H1 (cell line): ENCODE measurements around the gene MMGT1. TPM values are rescaled to one million over a fixed set of nuclear protein-coding genes. Genes with fewer than 3 reads are reported as not detected.
A peak's percentile ranks its signal among the peaks of the same experiment; 100 is the strongest.

Source experiments
- CTCF ChIA-PET: fragments of 300-600 bp; sonication (Branson Sonifier 250); formaldehyde crosslinking; loops from one replicate; lab custom pipeline; 2021; ENCODE audit not compliant: partially characterized antibody; lab: Charles Lee
- POLR2A ChIA-PET: fragments of 300-600 bp; sonication (Branson Sonifier 250); formaldehyde crosslinking; loops from one replicate; lab custom pipeline; 2021; ENCODE audit warnings: inconsistent platforms; ENCODE audit not compliant: partially characterized antibody; lab: Charles Lee
- DNase-seq, 2 experiments: peaks; one replicate each; pipeline versions ENCODE4 v3.0.0 to v3.0.0-alpha.2; 2010 to 2022; ENCODE audit warnings: low spot score in 2 of 2, low read depth in 1 of 2, mixed read lengths in 1 of 2
- FAIRE-seq: peaks from 2 replicates; lab custom pipeline; 2011; peaks lifted over from hg19 to GRCh38; lab: Jason Lieb, UNC
- H2AFZ ChIP-seq: 2 replicates; pipeline ENCODE4 v1.8.1; 2012; ENCODE audit warnings: low read length, inconsistent platforms
- H2AK5ac ChIP-seq: 2 replicates; pipeline ENCODE4 v1.6.1; 2013; ENCODE audit warnings: low read depth, low read length
- H2BK120ac ChIP-seq: replicated peaks from 2 replicates; pipeline ENCODE3; 2013; ENCODE audit warnings: low read depth, low read length, inconsistent platforms
- H2BK12ac ChIP-seq: 2 replicates; pipeline ENCODE4 v1.6.1; 2013; ENCODE audit warnings: low read depth, low read length
- H2BK15ac ChIP-seq: 2 replicates; pipeline ENCODE4 v1.6.1; 2013; ENCODE audit warnings: low read length
- H2BK20ac ChIP-seq: 2 replicates; pipeline ENCODE4 v1.6.1; 2013; ENCODE audit warnings: low read length
- H2BK5ac ChIP-seq: 2 replicates; pipeline ENCODE4 v1.6.1; 2013; ENCODE audit warnings: low read depth, low read length
- H3K14ac ChIP-seq: 2 replicates; pipeline ENCODE4 v1.6.1; 2013; ENCODE audit warnings: inconsistent platforms; ENCODE audit not compliant: insufficient read length
- H3K18ac ChIP-seq: 2 replicates; pipeline ENCODE4 v1.6.1; 2013; ENCODE audit warnings: low read length; ENCODE audit errors: extremely low read depth
- H3K23ac ChIP-seq: 2 replicates; pipeline ENCODE4 v1.6.1; 2013; ENCODE audit warnings: inconsistent platforms; ENCODE audit not compliant: insufficient read length
- H3K23me2 ChIP-seq: 2 replicates; pipeline ENCODE4 v1.6.1; 2013; ENCODE audit warnings: low read depth, low read length
- H3K27ac ChIP-seq: 2 replicates; pipeline ENCODE4 v1.6.1; 2011; ENCODE audit warnings: low read depth, low read length, inconsistent platforms
- H3K27me3 ChIP-seq, 4 experiments: replicated peaks in 1 of 4; 1 replicate in 1 of 4; 2 replicates in 3 of 4; pipeline versions ENCODE4 v1.6.1 to v1.8.1; 2011 to 2013; ENCODE audit warnings: low read length in 3 of 4, mild to moderate bottlenecking in 3 of 4, inconsistent platforms in 2 of 4, mixed read lengths in 2 of 4, moderate library complexity in 1 of 4; ENCODE audit not compliant: control insufficient read depth in 3 of 4, insufficient read depth in 3 of 4; ENCODE audit errors: extremely low read depth in 1 of 4
- H3K36me3 ChIP-seq, 4 experiments: 2 replicates each; pipeline versions ENCODE4 v1.6.1 to v1.8.1; 2011 to 2013; ENCODE audit warnings: mild to moderate bottlenecking in 4 of 4, low read length in 3 of 4, moderate library complexity in 2 of 4, control low read depth in 1 of 4, inconsistent platforms in 1 of 4; ENCODE audit not compliant: insufficient read depth in 4 of 4, control insufficient read depth in 2 of 4
- H3K4ac ChIP-seq: replicated peaks from 2 replicates; pipeline ENCODE3; 2013; ENCODE audit warnings: low read length, low read depth, mixed read lengths, inconsistent platforms; ENCODE audit not compliant: insufficient read length
- H3K4me1 ChIP-seq, 4 experiments: replicated peaks in 1 of 4; 1 replicate in 1 of 4; 2 replicates in 3 of 4; pipeline versions ENCODE4 v1.6.1 to v1.8.1; 2011 to 2013; ENCODE audit warnings: low read length in 3 of 4, inconsistent platforms in 2 of 4, mixed read lengths in 1 of 4; ENCODE audit not compliant: insufficient read depth in 4 of 4, control insufficient read depth in 3 of 4
- H3K4me2 ChIP-seq, 2 experiments: 2 replicates each; pipeline versions ENCODE4 v1.6.1 to v1.8.1; 2011 to 2013; ENCODE audit warnings: low read depth in 2 of 2, low read length in 2 of 2, control low read depth in 1 of 2, inconsistent platforms in 1 of 2, mild to moderate bottlenecking in 1 of 2; ENCODE audit not compliant: insufficient read depth in 1 of 2
- H3K4me3 ChIP-seq, 4 experiments: fragments of 200-600, 300-600 bp in 1 of 4; sonication (generic), shearing (Covaris generic), sonication (Bioruptor Twin) in 1 of 4; 2 replicates each; pipeline versions ENCODE4 v1.5.1 to v1.8.1; 2011 to 2016; ENCODE audit warnings: low read length in 4 of 4, low read depth in 3 of 4, control low read depth in 2 of 4, inconsistent platforms in 2 of 4, mild to moderate bottlenecking in 2 of 4, mixed read lengths in 1 of 4, moderate library complexity in 1 of 4; ENCODE audit not compliant: insufficient read depth in 2 of 4; ENCODE audit errors: extremely low read depth in 1 of 4
- H3K56ac ChIP-seq: replicated peaks from 2 replicates; pipeline ENCODE3; 2013; ENCODE audit warnings: low read depth, mild to moderate bottlenecking, mixed read lengths, low read length, inconsistent platforms; ENCODE audit not compliant: insufficient read length
- H3K79me1 ChIP-seq: 2 replicates; pipeline ENCODE4 v1.6.1; 2013; ENCODE audit warnings: low read depth, low read length, control low read depth
- H3K79me2 ChIP-seq, 2 experiments: 2 replicates each; pipeline versions ENCODE4 v1.6.1 to v1.8.1; 2012 to 2013; ENCODE audit warnings: low read length in 2 of 2, mild to moderate bottlenecking in 2 of 2, inconsistent platforms in 1 of 2; ENCODE audit not compliant: insufficient read depth in 2 of 2, control insufficient read depth in 1 of 2
- H3K9ac ChIP-seq, 4 experiments: replicated peaks in 1 of 4; 1 replicate in 1 of 4; 2 replicates in 3 of 4; pipeline versions ENCODE4 v1.6.1 to v1.8.1; 2011 to 2013; ENCODE audit warnings: low read depth in 3 of 4, low read length in 3 of 4, control low read depth in 2 of 4, mild to moderate bottlenecking in 2 of 4, moderate library complexity in 2 of 4, inconsistent platforms in 1 of 4; ENCODE audit errors: extremely low read depth in 1 of 4
- H3K9me3 ChIP-seq, 2 experiments: 2 replicates each; pipeline versions ENCODE4 v1.6.1 to v1.8.1; 2012 to 2013; ENCODE audit warnings: mild to moderate bottlenecking in 2 of 2, moderate library complexity in 2 of 2, control low read depth in 1 of 2, inconsistent platforms in 1 of 2, low read depth in 1 of 2, low read length in 1 of 2, mixed read lengths in 1 of 2; ENCODE audit not compliant: insufficient read depth in 2 of 2
- H4K20me1 ChIP-seq, 2 experiments: replicated peaks in 1 of 2; 2 replicates each; pipeline versions ENCODE3 to v1.8.1; 2011 to 2013; ENCODE audit warnings: inconsistent platforms in 2 of 2, low read length in 2 of 2, mild to moderate bottlenecking in 1 of 2; ENCODE audit not compliant: insufficient read depth in 2 of 2, control insufficient read depth in 1 of 2
- H4K5ac ChIP-seq: 2 replicates; pipeline ENCODE4 v1.6.1; 2013; ENCODE audit warnings: low read length, low read depth, mixed read lengths, inconsistent platforms; ENCODE audit not compliant: insufficient read length
- H4K8ac ChIP-seq: 2 replicates; pipeline ENCODE4 v1.8.0; 2013; ENCODE audit warnings: mild to moderate bottlenecking, moderate library complexity, low read length, inconsistent platforms; ENCODE audit not compliant: insufficient read depth; ENCODE audit errors: extremely low read depth
- H4K91ac ChIP-seq: replicated peaks from 2 replicates; pipeline ENCODE3; 2013; ENCODE audit warnings: low read length, mixed read lengths, inconsistent platforms; ENCODE audit not compliant: insufficient read length
- CTCF ChIP-seq, 3 experiments: IDR thresholded peaks; 1 replicate in 2 of 3; 2 replicates in 1 of 3; pipeline versions ENCODE4 v1.5.1 to v1.6.1; 2011; ENCODE audit warnings: low read length in 3 of 3, mild to moderate bottlenecking in 3 of 3, inconsistent platforms in 2 of 3, low read depth in 1 of 3, moderate library complexity in 1 of 3; ENCODE audit not compliant: insufficient read depth in 1 of 3; ENCODE audit errors: control extremely low read depth in 1 of 3
- SIX5 ChIP-seq: IDR thresholded peaks from 2 replicates; pipeline ENCODE4 v1.6.1; 2011; ENCODE audit warnings: mild to moderate bottlenecking, low read depth, low read length
- TAF7 ChIP-seq: optimal IDR thresholded peaks from 2 replicates; pipeline ENCODE3; 2011; ENCODE audit warnings: low read depth, mild to moderate bottlenecking, inconsistent platforms, low read length, moderate library complexity, borderline replicate concordance
- whole genome bisulfite sequencing, 2 experiments: shearing (Covaris generic) in 1 of 2; methylation state at CpG; one replicate each; pipeline versions ENCODE4 v1.1.6 to v1.1.7; 2013 to 2015; ENCODE audit warnings: low lambda C conversion rate in 2 of 2, mixed read lengths in 2 of 2, inconsistent platforms in 1 of 2, low coverage in 1 of 2, missing lambda C conversion rate in 1 of 2; ENCODE audit not compliant: insufficient replicate concordance in 2 of 2, insufficient coverage in 1 of 2, insufficient read length in 1 of 2; ENCODE audit errors: extremely low coverage in 1 of 2, missing lambda C conversion rate in 1 of 2; 5-methylcytosine and 5-hydroxymethylcytosine counted together
- polyA plus RNA-seq, 7 experiments: library from polyadenylated mRNA; depleted of rRNA in 3 of 7; stranded (reverse) in 5 of 7; unstranded in 2 of 7; fragments of >200 nt in 5 of 7; fragments of 200-250 nt in 2 of 7; gene quantifications; 1 replicate in 5 of 7; 2 replicates in 1 of 7; 4 replicates in 1 of 7; pipeline versions ENCODE4 v1.2.1 to v1.2.3, GENCODE V29; 2011 to 2013; ENCODE audit warnings: missing spikeins in 2 of 7, mixed read lengths in 2 of 7
- total RNA-seq: library from RNA; stranded (reverse); fragmentation: NEBNext Ultra II Directional; extraction: Animal tissue kit (Norgen Biotek cat#: 25700); gene quantifications from 2 replicates; pipeline ENCODE4 v1.2.1, GENCODE V29; 2021

The MMGT1 gene
- total and polyA plus RNA-seq, 2 of the 8 experiments (the other 6 are each of a cell fraction or from before 2014, with no cell fraction given), result 10.0 to 20.5 TPM

- Histone ChIP-seq H3K56ac (no peak overlapping the region), H3K4me2 (peak overlapping the region; percentile 82 to 98), H3K4me1 (no peaks in the 10 kb centered on the region; a peak in 3 of 7 replicates), H3K27ac (peak overlapping the region; percentile 81), H3K14ac (no peak overlapping the region), H4K20me1 (peaks cover 0 to 1% of the 10 kb centered on the region in 2 experiments), H3K79me1 (no peaks in the 10 kb centered on the region), H3K23me2 (peaks cover 5% of the 10 kb centered on the region; the same call in 1 of the 2 replicates), H2AFZ (peak overlapping the region; percentile 50), H3K36me3 (peaks cover 0 to 3% (median 0%) of the 10 kb centered on the region in 4 experiments; a peak in 1 of 8 replicates), H3K18ac (no peak overlapping the region; the same call in 1 of the 2 replicates), H3K27me3 (no peaks in the 10 kb centered on the region), H3K23ac (no peak overlapping the region), H3K4me3 (peak overlapping the region; percentile 72 to 100 (median 86)), H3K79me2 (peaks cover 8 to 25% of the 10 kb centered on the region in 2 experiments; a peak in 3 of 4 replicates), H3K9ac (peak overlapping the region; percentile 54 to 81 (median 64)), H4K5ac (peak overlapping the region; percentile 80), H2BK12ac (0 out of 2 replicates have a peak overlapping the region, but pooled peaks have one; percentile 17), H2BK15ac (no peak overlapping the region), H2BK20ac (no peak overlapping the region), H4K91ac (no peak overlapping the region), H2BK120ac (no peak overlapping the region), H4K8ac (peak overlapping the region; percentile 89; the same call in 1 of the 2 replicates), H2AK5ac (no peak overlapping the region), H3K4ac (no peak overlapping the region), H3K9me3 (no peaks in the 10 kb centered on the region), H2BK5ac (no peak overlapping the region)
- 9% methylated on average over 8 of the region's 10 CpGs; no CpG with 5 or more reads in 1 of the 2 experiments for WGBS, 2 experiments
- FAIRE-seq (no peak), DNase-seq (no peak)
- POLR2A ChIA-PET, result interaction anchor here (0.9 to 2.9 kb wide), 4 partner anchors 9 to 15 kb away, joined by 3 to 14 read pairs (median 4); partner anchors contain the start of gene SLC9A6
- CTCF ChIA-PET, result no interaction called here
- TF ChIP-seq TAF7 (no peak), CTCF (IDR thresholded peaks at IDR 0.05; ENCODE audit: control extremely low read depth in 1 of 3, insufficient read depth in 1 of 3, low read depth in 1 of 3, low read length in 3 of 3) (peak in 1 of 3 experiments; percentile 9; a peak in 1 of 4 replicates), SIX5 (no peak)
Measured at GRCh38 chrX:135973025-135973547, 702 bp downstream of the MMGT1 start.
